MCF 10A (cell line): ENCODE data around the gene C12orf75. TPM values are rescaled to one million over a fixed set of nuclear protein-coding genes. Genes with fewer than 3 reads are reported as not detected.
"Not testable (repeated sequence)": the region's sequence is repeated elsewhere in the genome, so short reads cannot be mapped to it uniquely, and the experiment has no call there.

Experiments
- BruUV-seq: library from RNA; stranded (reverse); fragments of 400-500 nt; replicated peaks from 2 replicates; lab custom pipeline; 2021; lab: Mats Ljungman, UMichigan
- CTCF ChIA-PET: fragments of 300-600 bp; sonication (Branson Sonifier 250); formaldehyde crosslinking; extraction: SDS; loops from one replicate; lab custom pipeline; 2021; ENCODE audit warnings: antibody characterized with exemption, inconsistent platforms; lab: Yijun Ruan, JAX
- POLR2A ChIA-PET: fragments of 300-600, 350-650 bp; sonication (Branson Sonifier 250); formaldehyde crosslinking; extraction: SDS; loops from one replicate; lab custom pipeline; 2020; ENCODE audit warnings: antibody characterized with exemption, inconsistent platforms; lab: Yijun Ruan, JAX
- DNase-seq: peaks from one replicate; pipeline ENCODE4 v3.0.0-alpha.2; 2018; ENCODE audit not compliant: unreplicated experiment
- H3K27ac Mint-ChIP-seq: one replicate; pipeline ENCODE4 v1.8.0; 2022; ENCODE audit warnings: mild to moderate bottlenecking, low read depth, mixed read lengths; ENCODE audit not compliant: unreplicated experiment
- H3K27me3 Mint-ChIP-seq: one replicate; pipeline ENCODE4 v1.8.0; 2022; ENCODE audit warnings: mixed read lengths; ENCODE audit not compliant: insufficient read depth, unreplicated experiment
- H3K36me3 Mint-ChIP-seq: one replicate; pipeline ENCODE4 v1.8.0; 2022; ENCODE audit warnings: mild to moderate bottlenecking, moderate library complexity, mixed read lengths; ENCODE audit not compliant: insufficient read depth, unreplicated experiment
- H3K4me1 Mint-ChIP-seq: one replicate; pipeline ENCODE4 v1.8.0; 2022; ENCODE audit warnings: mixed read lengths; ENCODE audit not compliant: insufficient read depth, unreplicated experiment
- H3K4me3 Mint-ChIP-seq: one replicate; pipeline ENCODE4 v1.8.0; 2022; ENCODE audit warnings: mild to moderate bottlenecking, moderate library complexity, mixed read lengths; ENCODE audit not compliant: unreplicated experiment
- H3K9me3 Mint-ChIP-seq: one replicate; pipeline ENCODE4 v1.8.0; 2022; ENCODE audit warnings: mixed read lengths; ENCODE audit not compliant: unreplicated experiment
- intact Hi-C: fragments of 100-400 bp; cut with micrococcal nuclease; formaldehyde crosslinking; loops from 2 replicates; pipeline ENCODE4 v1.14.1; 2022
- total RNA-seq: library from RNA; stranded (reverse); gene quantifications from 2 replicates; pipeline ENCODE4 v1.2.3, GENCODE V29; 2022
- TF ChIP-seq, protein P1 (sequence below): fragments of 200-600 bp; IDR thresholded peaks from one replicate; pipeline ENCODE4 v1.8.0; 2022; ENCODE audit warnings: antibody characterized with exemption, mild to moderate bottlenecking; ENCODE audit not compliant: unreplicated experiment

Gene C12orf75
- total RNA-seq, 1 experiment from 2014 or later = 53.6 TPM

DNA sequence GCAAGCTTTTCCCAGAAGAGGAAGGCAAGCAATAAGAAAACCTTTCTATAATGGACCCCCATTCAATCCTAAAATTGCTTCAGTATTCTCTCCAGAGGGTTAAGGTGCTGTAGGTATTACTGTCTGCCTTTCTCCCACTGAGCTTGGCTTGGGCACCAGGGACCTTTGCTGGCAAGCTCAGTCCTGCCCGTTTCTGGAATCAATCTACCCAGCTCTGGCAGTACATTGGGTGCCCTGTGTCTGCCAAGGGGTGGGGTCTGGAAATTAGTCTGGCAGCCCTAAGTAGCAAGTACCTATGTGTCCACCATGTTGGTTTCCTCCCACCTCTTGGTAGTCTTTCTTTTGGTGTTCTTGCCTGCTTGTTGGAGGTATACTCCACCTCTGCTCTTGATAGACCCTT lies 72.6 kb downstream of the C12orf75 start:
- ChIA-PET POLR2A (interaction anchor here (0.9 to 1.0 kb wide), 2 partner anchors 17 to 748 kb away, joined by 3 to 4 read pairs; no protein-coding TSS in a partner anchor), CTCF (interaction anchor here (0.7 to 1.4 kb wide), 3 partner anchors 15 to 176 kb away, joined by 3 to 5 read pairs (median 3); no protein-coding TSS in a partner anchor)
- H3K36me3 Mint-ChIP-seq = no peaks in the 10 kb centered on the region
- H3K27me3 Mint-ChIP-seq = no peaks in the 10 kb centered on the region
- no peak overlapping the region for H3K4me3 Mint-ChIP-seq
- TF ChIP-seq, protein P1, sequence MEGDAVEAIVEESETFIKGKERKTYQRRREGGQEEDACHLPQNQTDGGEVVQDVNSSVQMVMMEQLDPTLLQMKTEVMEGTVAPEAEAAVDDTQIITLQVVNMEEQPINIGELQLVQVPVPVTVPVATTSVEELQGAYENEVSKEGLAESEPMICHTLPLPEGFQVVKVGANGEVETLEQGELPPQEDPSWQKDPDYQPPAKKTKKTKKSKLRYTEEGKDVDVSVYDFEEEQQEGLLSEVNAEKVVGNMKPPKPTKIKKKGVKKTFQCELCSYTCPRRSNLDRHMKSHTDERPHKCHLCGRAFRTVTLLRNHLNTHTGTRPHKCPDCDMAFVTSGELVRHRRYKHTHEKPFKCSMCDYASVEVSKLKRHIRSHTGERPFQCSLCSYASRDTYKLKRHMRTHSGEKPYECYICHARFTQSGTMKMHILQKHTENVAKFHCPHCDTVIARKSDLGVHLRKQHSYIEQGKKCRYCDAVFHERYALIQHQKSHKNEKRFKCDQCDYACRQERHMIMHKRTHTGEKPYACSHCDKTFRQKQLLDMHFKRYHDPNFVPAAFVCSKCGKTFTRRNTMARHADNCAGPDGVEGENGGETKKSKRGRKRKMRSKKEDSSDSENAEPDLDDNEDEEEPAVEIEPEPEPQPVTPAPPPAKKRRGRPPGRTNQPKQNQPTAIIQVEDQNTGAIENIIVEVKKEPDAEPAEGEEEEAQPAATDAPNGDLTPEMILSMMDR = no peak
- peaks cover 5% of the 10 kb centered on the region for H3K4me1 Mint-ChIP-seq
- H3K9me3 Mint-ChIP-seq = peaks cover 7% of the 10 kb centered on the region
- intact Hi-C loops = no loop called here
- no TSS peak for BruUV-seq
- DNase-seq = no peak
- no peak overlapping the region for H3K27ac Mint-ChIP-seq

DNA sequence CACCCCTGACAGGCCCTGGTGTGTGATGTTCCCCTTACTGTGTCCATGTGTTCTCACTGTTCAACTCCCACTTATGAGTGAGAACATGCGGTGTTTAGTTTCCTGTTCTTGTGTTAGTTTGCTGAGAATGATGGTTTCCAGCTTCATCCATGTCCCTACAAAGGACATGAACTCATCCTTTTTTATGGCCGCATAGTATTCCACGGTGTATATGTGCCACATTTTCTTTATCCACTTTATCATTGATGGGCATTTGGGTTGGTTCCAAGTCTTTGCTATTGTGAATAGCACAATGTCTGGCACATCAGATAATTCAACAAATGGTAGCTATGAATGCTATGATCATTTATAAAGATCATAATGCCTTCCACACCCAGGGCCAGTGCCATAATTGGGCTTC lies 73.6 kb downstream of the C12orf75 start:
- H3K4me1 Mint-ChIP-seq, intact Hi-C loops, H3K9me3 Mint-ChIP-seq, H3K4me3 Mint-ChIP-seq, BruUV-seq, DNase-seq, H3K27ac Mint-ChIP-seq, H3K27me3 Mint-ChIP-seq, H3K36me3 Mint-ChIP-seq: not testable (repeated sequence)
- POLR2A ChIA-PET = interaction anchor here (0.7 to 1.0 kb wide), 2 partner anchors 168 to 747 kb away, joined by 4 read pairs; partner anchors contain the start of gene APPL2
- CTCF ChIA-PET = interaction anchor here (0.8 to 1.2 kb wide), 3 partner anchors 16 to 820 kb away, joined by 3 to 4 read pairs (median 3); no protein-coding TSS in a partner anchor

GRCh38 chr12:105406497-105406896 lies 76.0 kb downstream of the C12orf75 start:
- intact Hi-C loops = no loop called here

GRCh38 chr12:105409279-105409678 lies 78.8 kb downstream of the C12orf75 start:
- TF ChIP-seq, protein P1 = no peak
- H3K4me3 Mint-ChIP-seq = no peak overlapping the region
- no peaks in the 10 kb centered on the region for H3K36me3 Mint-ChIP-seq
- BruUV-seq = no TSS peak
- CTCF ChIA-PET = interaction anchor here (0.6 to 4.5 kb wide), 3 partner anchors 11 to 814 kb away, joined by 3 to 26 read pairs (median 4); no protein-coding TSS in a partner anchor
- H3K9me3 Mint-ChIP-seq = peaks cover 7% of the 10 kb centered on the region
- DNase-seq = no peak
- POLR2A ChIA-PET = interaction anchor here (0.6 to 1.4 kb wide), 2 partner anchors 730 to 818 kb away, joined by 3 read pairs; partner anchors contain the start of gene NUAK1
- intact Hi-C loops = no loop called here
- no peaks in the 10 kb centered on the region for H3K27me3 Mint-ChIP-seq
- peaks cover 10% of the 10 kb centered on the region for H3K4me1 Mint-ChIP-seq
- no peak overlapping the region for H3K27ac Mint-ChIP-seq

More at GRCh38 chr12:105406497-105406896, 76.0 kb downstream of the C12orf75 start:
- ChIA-PET POLR2A (no interaction called here), CTCF (interaction anchor here (0.5 to 0.6 kb wide), 2 partner anchors 536 to 744 kb away, joined by 4 read pairs; no protein-coding TSS in a partner anchor)
- Mint-ChIP-seq H3K27ac (no peak overlapping the region), H3K4me3 (no peak overlapping the region), H3K4me1 (peaks cover 15% of the 10 kb centered on the region), H3K36me3 (no peaks in the 10 kb centered on the region), H3K27me3 (no peaks in the 10 kb centered on the region), H3K9me3 (peaks cover 7% of the 10 kb centered on the region)
- DNase-seq = no peak
- TF ChIP-seq, protein P1 = no peak
- no TSS peak for BruUV-seq
